ENCODE results near the gene BFAR.

- no peak for TF ChIP-seq CTCF (IDR thresholded peaks at IDR 0.05)
- no peak for TF ChIP-seq POLR2A (IDR thresholded peaks at IDR 0.05)
Measured at GRCh38 chr16:14640538-14640937, 7.8 kb downstream of the BFAR start.

Measured in suprapubic skin (tissue), 3 donors.